ENCODE results near the gene FILIP1.

Gene FILIP1

GRCh38 chr6:75290136-75290945, 203.3 kb downstream of the FILIP1 start:
- Histone ChIP-seq H3K27me3 (ENCODE audit: insufficient read depth, low read length, poor library complexity, severe bottlenecking) (no peaks in the 10 kb centered on the region), H3K4me1 (ENCODE audit: insufficient read depth, low read length, poor library complexity, severe bottlenecking) (peaks cover 23% of the 10 kb centered on the region), H3K4me3 (ENCODE audit: low read length, poor library complexity, severe bottlenecking) (no peak overlapping the region), H3K9me2 (replicated peaks; ENCODE audit: low read depth, low read length) (no peaks in the 10 kb centered on the region), H2AFZ (ENCODE audit: low read length) (no peak overlapping the region), H3K36me3 (ENCODE audit: insufficient read depth, low read length) (no peaks in the 10 kb centered on the region), H3K9ac (ENCODE audit: low read depth, low read length, poor library complexity, severe bottlenecking) (no peak overlapping the region), H3K9me3 (ENCODE audit: insufficient read depth, low read depth, low read length) (no peaks in the 10 kb centered on the region), H3F3A (ENCODE audit: low read depth) (no peaks in the 10 kb centered on the region), H3K79me2 (ENCODE audit: insufficient read depth, low read length) (peaks cover 12% of the 10 kb centered on the region), H4K20me1 (ENCODE audit: insufficient read depth, low read length, poor library complexity, severe bottlenecking) (no peaks in the 10 kb centered on the region), H3K4me2 (ENCODE audit: low read depth, low read length, poor library complexity, severe bottlenecking) (no peak overlapping the region)
- TF ChIP-seq CTCF (conservative IDR thresholded peaks at IDR 0.05; ENCODE audit: low read length) (no peak), EZH2phosphoT487 (IDR thresholded peaks at IDR 0.05; ENCODE audit: borderline replicate concordance) (no peak)

DNA sequence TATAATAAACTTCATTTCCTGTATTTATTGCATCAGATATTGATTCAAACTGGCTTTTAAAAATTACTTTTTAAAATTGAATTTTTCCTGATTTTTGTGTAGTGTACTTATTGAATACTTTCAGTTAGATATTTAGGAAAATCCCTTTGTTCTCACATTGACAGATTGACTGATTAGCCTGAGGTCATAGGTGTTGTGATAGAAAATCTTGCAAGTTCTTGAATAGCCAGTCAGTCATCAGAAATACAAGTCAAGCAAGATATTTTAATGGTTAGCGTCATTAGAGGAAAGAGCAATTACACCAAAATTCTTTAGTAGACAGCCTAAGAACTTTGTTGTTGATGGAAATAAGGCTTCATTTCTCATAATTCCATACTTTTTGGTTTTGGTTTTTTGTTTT, 205.6 kb downstream of the FILIP1 start:
- peak overlapping the region; percentile 89 for H3K4me2 ChIP-seq (ENCODE audit: low read depth, low read length, poor library complexity, severe bottlenecking)
- H3K79me2 ChIP-seq (ENCODE audit: insufficient read depth, low read length): peaks cover 31% of the 10 kb centered on the region
- no peaks in the 10 kb centered on the region for H3F3A ChIP-seq (ENCODE audit: low read depth)

GRCh38 chr6:75287424-75287823, 206.2 kb downstream of the FILIP1 start:
- H3K36me3 ChIP-seq (ENCODE audit: insufficient read depth, low read length): no peaks in the 10 kb centered on the region
- no peak overlapping the region for H2AFZ ChIP-seq (ENCODE audit: low read length)
- no peak for TF ChIP-seq EZH2phosphoT487 (IDR thresholded peaks at IDR 0.05; ENCODE audit: borderline replicate concordance)
- no peak for TF ChIP-seq CTCF (conservative IDR thresholded peaks at IDR 0.05; ENCODE audit: low read length)
- peak overlapping the region; percentile 92 for H3K4me3 ChIP-seq (ENCODE audit: low read length, poor library complexity, severe bottlenecking)
- no peaks in the 10 kb centered on the region for H3F3A ChIP-seq (ENCODE audit: low read depth)
- peak overlapping the region; percentile 89 for H3K4me2 ChIP-seq (ENCODE audit: low read depth, low read length, poor library complexity, severe bottlenecking)
- no peaks in the 10 kb centered on the region for H3K9me2 ChIP-seq (replicated peaks; ENCODE audit: low read depth, low read length)
- peaks cover 37% of the 10 kb centered on the region for H3K79me2 ChIP-seq (ENCODE audit: insufficient read depth, low read length)
- H3K9ac ChIP-seq (ENCODE audit: low read depth, low read length, poor library complexity, severe bottlenecking): peak overlapping the region; percentile 20
- no peaks in the 10 kb centered on the region for H3K9me3 ChIP-seq (ENCODE audit: insufficient read depth, low read depth, low read length)
- H3K4me1 ChIP-seq (ENCODE audit: insufficient read depth, low read length, poor library complexity, severe bottlenecking): peaks cover 34% of the 10 kb centered on the region
- H3K27me3 ChIP-seq (ENCODE audit: insufficient read depth, low read length, poor library complexity, severe bottlenecking): no peaks in the 10 kb centered on the region
- peaks cover 20% of the 10 kb centered on the region for H4K20me1 ChIP-seq (ENCODE audit: insufficient read depth, low read length, poor library complexity, severe bottlenecking)

More for the DNA sequence above, 205.6 kb downstream of the FILIP1 start:
- Histone ChIP-seq H2AFZ (ENCODE audit: low read length) (no peak overlapping the region), H3K4me3 (ENCODE audit: low read length, poor library complexity, severe bottlenecking) (peak overlapping the region; percentile 92), H3K9me3 (ENCODE audit: insufficient read depth, low read depth, low read length) (no peaks in the 10 kb centered on the region), H3K4me1 (ENCODE audit: insufficient read depth, low read length, poor library complexity, severe bottlenecking) (peaks cover 33% of the 10 kb centered on the region), H4K20me1 (ENCODE audit: insufficient read depth, low read length, poor library complexity, severe bottlenecking) (peaks cover 14% of the 10 kb centered on the region), H3K9ac (ENCODE audit: low read depth, low read length, poor library complexity, severe bottlenecking) (no peak overlapping the region), H3K27me3 (ENCODE audit: insufficient read depth, low read length, poor library complexity, severe bottlenecking) (no peaks in the 10 kb centered on the region), H3K36me3 (ENCODE audit: insufficient read depth, low read length) (no peaks in the 10 kb centered on the region), H3K9me2 (replicated peaks; ENCODE audit: low read depth, low read length) (no peaks in the 10 kb centered on the region)
- TF ChIP-seq EZH2phosphoT487 (IDR thresholded peaks at IDR 0.05; ENCODE audit: borderline replicate concordance) (no peak), CTCF (conservative IDR thresholded peaks at IDR 0.05; ENCODE audit: low read length) (no peak)

All from Loucy (cell line).